Measurements from ENCODE around the gene ASB14.

ASB14 gene

DNA sequence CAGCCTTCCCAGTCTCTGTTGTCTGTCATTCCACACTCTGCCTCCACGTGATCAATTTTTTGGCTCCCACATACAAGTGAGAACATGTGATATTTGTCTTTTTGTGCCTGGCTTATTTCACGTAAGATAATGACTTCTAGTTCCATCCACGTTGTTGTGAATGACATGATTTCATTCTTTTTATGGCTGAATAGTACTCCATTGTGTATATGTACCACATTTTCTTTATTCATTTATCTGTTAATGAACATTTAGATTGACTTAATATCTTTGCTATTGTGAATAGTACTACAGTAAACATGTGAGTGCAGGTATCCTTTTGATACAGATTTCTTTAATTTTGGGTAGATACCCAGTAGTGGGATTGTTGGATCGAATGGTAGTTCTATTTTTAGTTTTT is 31.4 kb downstream of the ASB14 start:
- Histone ChIP-seq H3K27me3 (ENCODE audit: control insufficient read depth in 1 of 2, insufficient read depth in 2 of 2, low read length in 2 of 2) (no peaks in the 10 kb centered on the region), H3K9ac (ENCODE audit: low read length in 2 of 2) (no peak overlapping the region), H3K4me1 (ENCODE audit: control insufficient read depth, insufficient read depth, low read length) (no peaks in the 10 kb centered on the region), H3K9me3 (ENCODE audit: control insufficient read depth in 2 of 2, low read length in 2 of 2) (no peaks in the 10 kb centered on the region), H3K4me3 (ENCODE audit: low read length in 2 of 2) (no peak overlapping the region), H3K27ac (ENCODE audit: low read length) (no peak overlapping the region), H3K36me3 (ENCODE audit: control insufficient read depth in 2 of 2, insufficient read depth in 2 of 2, low read length in 2 of 2) (peaks cover 34 to 42% of the 10 kb centered on the region in 2 donors)

DNA sequence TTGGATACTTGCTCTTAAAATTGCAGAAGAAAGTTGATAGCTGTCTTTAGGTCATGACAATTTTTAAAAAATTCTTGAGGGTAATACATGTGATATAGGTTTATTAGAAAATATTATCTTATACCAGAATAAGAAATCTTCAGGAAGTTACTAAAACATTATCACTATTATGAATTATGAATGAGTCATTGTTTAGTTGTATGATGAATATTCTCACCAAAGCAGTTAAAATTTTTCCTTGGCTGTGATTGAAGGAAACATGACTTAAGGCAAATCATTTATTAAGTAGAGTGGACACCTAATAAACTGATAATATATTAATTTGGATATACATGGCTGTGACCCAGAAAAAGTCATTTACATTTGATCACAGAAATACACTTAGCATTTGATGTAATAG is 34.8 kb downstream of the ASB14 start:
- Histone ChIP-seq H3K4me3 (ENCODE audit: low read length in 2 of 2) (no peak overlapping the region), H3K36me3 (ENCODE audit: control insufficient read depth in 2 of 2, insufficient read depth in 2 of 2, low read length in 2 of 2) (peaks cover 32 to 34% of the 10 kb centered on the region in 2 donors), H3K4me1 (ENCODE audit: control insufficient read depth, insufficient read depth, low read length) (no peaks in the 10 kb centered on the region), H3K27ac (ENCODE audit: low read length) (no peak overlapping the region), H3K9ac (ENCODE audit: low read length in 2 of 2) (no peak overlapping the region), H3K9me3 (ENCODE audit: control insufficient read depth in 2 of 2, low read length in 2 of 2) (no peaks in the 10 kb centered on the region), H3K27me3 (ENCODE audit: control insufficient read depth in 1 of 2, insufficient read depth in 2 of 2, low read length in 2 of 2) (no peaks in the 10 kb centered on the region)

DNA sequence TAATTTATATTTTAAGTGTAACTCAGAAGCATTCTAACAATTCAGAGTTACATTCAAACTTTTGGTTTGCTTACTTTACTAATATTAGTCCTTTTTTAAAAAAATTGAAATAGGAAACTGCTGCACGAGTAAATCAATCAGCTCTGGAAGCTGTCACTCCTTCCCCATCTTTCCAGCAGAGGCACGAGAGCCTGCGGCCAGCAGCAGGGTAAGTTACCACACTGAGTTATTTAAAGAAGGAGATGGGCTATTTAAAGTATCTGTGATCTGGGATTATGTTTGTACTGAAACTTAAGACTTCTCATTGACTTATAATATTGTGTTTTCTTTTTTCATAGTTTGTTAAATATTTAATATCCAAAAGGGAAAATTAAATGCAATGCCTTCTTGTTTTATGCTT is 35.6 kb downstream of the ASB14 start:
- H3K9me3 ChIP-seq (ENCODE audit: control insufficient read depth in 2 of 2, low read length in 2 of 2) = no peaks in the 10 kb centered on the region
- no peak overlapping the region for H3K27ac ChIP-seq (ENCODE audit: low read length)
- H3K4me1 ChIP-seq (ENCODE audit: control insufficient read depth, insufficient read depth, low read length) = no peaks in the 10 kb centered on the region
- no peak overlapping the region for H3K9ac ChIP-seq (ENCODE audit: low read length in 2 of 2)
- H3K36me3 ChIP-seq (ENCODE audit: control insufficient read depth in 2 of 2, insufficient read depth in 2 of 2, low read length in 2 of 2) = peaks cover 32 to 34% of the 10 kb centered on the region in 2 donors
- no peaks in the 10 kb centered on the region for H3K27me3 ChIP-seq (ENCODE audit: control insufficient read depth in 1 of 2, insufficient read depth in 2 of 2, low read length in 2 of 2)
- no peak overlapping the region for H3K4me3 ChIP-seq (ENCODE audit: low read length in 2 of 2)

DNA sequence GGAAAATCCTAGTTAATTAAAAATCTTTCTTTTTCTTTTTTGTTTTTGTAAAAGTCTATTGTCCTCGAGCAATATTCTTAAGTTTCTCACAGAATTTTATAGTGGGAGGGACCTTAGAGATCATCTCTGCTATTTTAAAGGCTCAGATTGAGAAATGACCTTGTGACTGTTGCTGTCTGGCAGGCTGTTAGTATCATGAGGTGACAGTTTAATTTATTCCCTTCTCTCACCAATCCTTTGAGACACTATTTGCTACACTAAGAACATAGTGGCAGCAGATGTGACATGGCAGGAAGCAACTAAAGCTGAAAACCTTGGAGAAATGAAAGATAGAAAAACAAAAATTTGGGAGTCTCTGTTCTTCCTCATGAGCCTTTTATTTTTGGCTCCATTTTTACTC is 40.1 kb downstream of the ASB14 start:
- H3K4me1 ChIP-seq (ENCODE audit: control insufficient read depth, insufficient read depth, low read length) = no peaks in the 10 kb centered on the region
- no peak overlapping the region for H3K27ac ChIP-seq (ENCODE audit: low read length)
- no peaks in the 10 kb centered on the region for H3K9me3 ChIP-seq (ENCODE audit: control insufficient read depth in 2 of 2, low read length in 2 of 2)
- peaks cover 20 to 22% of the 10 kb centered on the region in 2 donors for H3K36me3 ChIP-seq (ENCODE audit: control insufficient read depth in 2 of 2, insufficient read depth in 2 of 2, low read length in 2 of 2)
- no peak overlapping the region for H3K9ac ChIP-seq (ENCODE audit: low read length in 2 of 2)
- H3K27me3 ChIP-seq (ENCODE audit: control insufficient read depth in 1 of 2, insufficient read depth in 2 of 2, low read length in 2 of 2) = no peaks in the 10 kb centered on the region
- no peak overlapping the region for H3K4me3 ChIP-seq (ENCODE audit: low read length in 2 of 2)

DNA sequence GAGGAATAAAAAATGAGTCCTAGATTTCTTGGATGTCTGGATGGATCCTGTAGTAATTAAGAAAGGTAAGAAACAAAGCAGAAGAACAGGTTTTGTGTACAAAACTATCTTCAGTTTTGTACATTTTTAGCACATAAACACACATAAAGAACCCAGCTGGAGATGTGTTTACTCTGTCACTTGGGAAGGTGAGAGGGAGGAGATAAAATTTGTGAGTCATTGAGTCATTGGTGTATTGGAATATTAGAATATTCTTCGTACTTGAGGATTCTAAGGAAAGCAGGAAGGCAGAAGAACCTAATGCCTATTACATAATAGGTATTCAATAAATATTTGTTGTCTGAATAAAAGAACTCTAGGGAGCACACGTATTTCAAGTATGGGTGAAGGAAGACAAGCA is 47.5 kb downstream of the ASB14 start:
- peaks cover 23 to 52% of the 10 kb centered on the region in 2 donors for H3K36me3 ChIP-seq (ENCODE audit: control insufficient read depth in 2 of 2, insufficient read depth in 2 of 2, low read length in 2 of 2)
- H3K4me3 ChIP-seq (ENCODE audit: low read length in 2 of 2) = no peak overlapping the region
- H3K9ac ChIP-seq (ENCODE audit: low read length in 2 of 2) = no peak overlapping the region
- no peaks in the 10 kb centered on the region for H3K9me3 ChIP-seq (ENCODE audit: control insufficient read depth in 2 of 2, low read length in 2 of 2)
- no peaks in the 10 kb centered on the region for H3K27me3 ChIP-seq (ENCODE audit: control insufficient read depth in 1 of 2, insufficient read depth in 2 of 2, low read length in 2 of 2)
- H3K4me1 ChIP-seq (ENCODE audit: control insufficient read depth, insufficient read depth, low read length) = no peaks in the 10 kb centered on the region
- no peak overlapping the region for H3K27ac ChIP-seq (ENCODE audit: low read length)

DNA sequence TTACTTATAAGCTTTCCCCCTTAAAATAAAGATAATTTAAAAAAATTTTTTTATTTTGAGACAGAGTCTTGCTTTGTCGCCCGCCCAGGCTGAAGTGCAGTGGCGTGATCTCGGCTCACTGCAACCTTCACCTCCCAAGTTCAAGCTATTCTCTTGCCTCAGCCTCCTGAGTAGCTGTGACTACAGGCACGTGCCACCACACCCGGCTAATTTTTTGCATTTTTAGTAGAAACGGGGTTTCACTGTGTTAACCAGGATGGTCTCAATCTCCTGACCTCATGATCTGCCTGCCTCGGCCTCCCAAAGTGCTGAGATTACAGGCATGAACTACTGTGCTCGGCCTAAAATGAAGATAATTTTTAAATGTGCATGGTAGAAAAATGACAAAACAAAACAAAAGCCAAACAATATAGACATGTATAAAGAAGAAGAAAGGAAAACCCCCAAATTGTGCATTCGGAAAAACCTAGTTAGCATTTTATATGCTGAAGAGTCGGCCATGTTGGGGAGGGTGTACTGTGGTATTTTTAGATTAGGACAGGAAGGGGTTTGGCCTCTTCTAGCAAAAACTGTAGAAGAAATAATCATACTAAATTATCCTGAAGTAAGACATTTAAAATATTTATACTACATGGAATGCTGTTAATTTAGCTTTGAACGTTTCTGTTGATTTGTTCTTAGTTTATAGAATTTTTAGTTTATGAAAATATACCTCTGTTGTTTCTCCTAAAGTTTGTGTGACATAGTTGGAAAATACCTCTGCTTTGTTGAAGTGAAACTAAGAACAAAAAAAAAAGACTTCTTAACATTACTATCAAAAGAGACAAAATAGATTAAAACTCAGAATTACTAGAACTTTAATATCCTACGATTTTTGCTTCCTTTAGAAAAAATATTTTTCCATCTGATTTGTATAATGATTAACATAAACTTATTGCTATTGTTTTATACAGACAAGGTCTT is 57.6 kb downstream of the ASB14 start:
- H3K9me3 ChIP-seq (ENCODE audit: control insufficient read depth in 2 of 2, low read length in 2 of 2) = no peaks in the 10 kb centered on the region
- no peak overlapping the region for H3K27ac ChIP-seq (ENCODE audit: low read length)
- H3K36me3 ChIP-seq (ENCODE audit: control insufficient read depth in 2 of 2, insufficient read depth in 2 of 2, low read length in 2 of 2) = peaks cover 0 to 12% of the 10 kb centered on the region in 2 donors
- H3K9ac ChIP-seq (ENCODE audit: low read length in 2 of 2) = no peak overlapping the region
- no peaks in the 10 kb centered on the region for H3K4me1 ChIP-seq (ENCODE audit: control insufficient read depth, insufficient read depth, low read length)
- no peak overlapping the region for H3K4me3 ChIP-seq (ENCODE audit: low read length in 2 of 2)
- H3K27me3 ChIP-seq (ENCODE audit: control insufficient read depth in 1 of 2, insufficient read depth in 2 of 2, low read length in 2 of 2) = no peaks in the 10 kb centered on the region

DNA sequence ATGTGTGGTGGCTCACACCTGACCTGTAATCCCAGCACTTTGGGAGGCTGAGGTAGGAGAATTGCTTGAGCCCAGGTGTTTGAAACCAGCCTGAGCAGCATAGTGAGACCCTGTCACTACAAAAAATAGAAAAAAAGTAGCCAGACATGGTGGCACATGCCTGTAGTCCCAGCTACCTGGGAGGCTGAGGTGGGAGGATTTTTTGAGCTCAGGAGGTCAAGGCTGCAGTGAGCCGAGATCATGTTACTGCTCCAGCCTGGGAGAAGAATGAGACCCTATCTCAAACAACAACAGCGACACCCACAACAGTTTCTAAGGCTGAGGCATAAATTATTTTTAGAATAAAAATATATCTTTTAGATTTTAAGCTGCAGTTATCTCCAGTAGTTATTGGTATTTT is 58.7 kb downstream of the ASB14 start:
- no peaks in the 10 kb centered on the region for H3K27me3 ChIP-seq (ENCODE audit: control insufficient read depth in 1 of 2, insufficient read depth in 2 of 2, low read length in 2 of 2)

DNA sequence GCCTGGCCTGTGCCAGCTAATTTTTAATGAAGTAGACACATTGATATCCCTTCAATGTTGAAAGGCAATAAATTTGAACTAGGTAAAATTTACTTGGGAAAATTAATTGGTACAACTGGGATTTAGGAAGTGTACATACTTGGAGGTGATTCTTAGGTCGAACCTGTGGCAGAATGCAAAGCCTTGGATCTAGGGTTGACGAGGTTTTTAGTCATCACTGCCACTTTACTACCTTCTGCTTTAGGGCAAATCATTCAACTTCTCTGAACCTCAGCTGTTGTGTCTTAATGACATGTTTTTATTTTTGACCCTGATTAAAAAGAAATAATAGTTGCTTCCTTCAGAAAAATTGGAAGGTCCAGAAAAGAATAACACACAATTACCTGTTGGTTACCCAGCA is 62.5 kb downstream of the ASB14 start:
- no peaks in the 10 kb centered on the region for H3K36me3 ChIP-seq (ENCODE audit: control insufficient read depth in 2 of 2, insufficient read depth in 2 of 2, low read length in 2 of 2)
- H3K4me3 ChIP-seq (ENCODE audit: low read length in 2 of 2) = no peak overlapping the region
- H3K9me3 ChIP-seq (ENCODE audit: control insufficient read depth in 2 of 2, low read length in 2 of 2) = no peaks in the 10 kb centered on the region
- no peak overlapping the region for H3K27ac ChIP-seq (ENCODE audit: low read length)
- H3K27me3 ChIP-seq (ENCODE audit: control insufficient read depth in 1 of 2, insufficient read depth in 2 of 2, low read length in 2 of 2) = no peaks in the 10 kb centered on the region
- no peak overlapping the region for H3K9ac ChIP-seq (ENCODE audit: low read length in 2 of 2)
- peaks cover 9% of the 10 kb centered on the region for H3K4me1 ChIP-seq (ENCODE audit: control insufficient read depth, insufficient read depth, low read length)

More for the DNA sequence above, 58.7 kb downstream of the ASB14 start:
- peaks cover 0 to 8% of the 10 kb centered on the region in 2 donors for H3K36me3 ChIP-seq (ENCODE audit: control insufficient read depth in 2 of 2, insufficient read depth in 2 of 2, low read length in 2 of 2)
- H3K9ac ChIP-seq (ENCODE audit: low read length in 2 of 2) = no peak overlapping the region
- H3K4me1 ChIP-seq (ENCODE audit: control insufficient read depth, insufficient read depth, low read length) = peaks cover 5% of the 10 kb centered on the region
- no peak overlapping the region for H3K27ac ChIP-seq (ENCODE audit: low read length)
- no peaks in the 10 kb centered on the region for H3K9me3 ChIP-seq (ENCODE audit: control insufficient read depth in 2 of 2, low read length in 2 of 2)
- H3K4me3 ChIP-seq (ENCODE audit: low read length in 2 of 2) = no peak overlapping the region

DNA sequence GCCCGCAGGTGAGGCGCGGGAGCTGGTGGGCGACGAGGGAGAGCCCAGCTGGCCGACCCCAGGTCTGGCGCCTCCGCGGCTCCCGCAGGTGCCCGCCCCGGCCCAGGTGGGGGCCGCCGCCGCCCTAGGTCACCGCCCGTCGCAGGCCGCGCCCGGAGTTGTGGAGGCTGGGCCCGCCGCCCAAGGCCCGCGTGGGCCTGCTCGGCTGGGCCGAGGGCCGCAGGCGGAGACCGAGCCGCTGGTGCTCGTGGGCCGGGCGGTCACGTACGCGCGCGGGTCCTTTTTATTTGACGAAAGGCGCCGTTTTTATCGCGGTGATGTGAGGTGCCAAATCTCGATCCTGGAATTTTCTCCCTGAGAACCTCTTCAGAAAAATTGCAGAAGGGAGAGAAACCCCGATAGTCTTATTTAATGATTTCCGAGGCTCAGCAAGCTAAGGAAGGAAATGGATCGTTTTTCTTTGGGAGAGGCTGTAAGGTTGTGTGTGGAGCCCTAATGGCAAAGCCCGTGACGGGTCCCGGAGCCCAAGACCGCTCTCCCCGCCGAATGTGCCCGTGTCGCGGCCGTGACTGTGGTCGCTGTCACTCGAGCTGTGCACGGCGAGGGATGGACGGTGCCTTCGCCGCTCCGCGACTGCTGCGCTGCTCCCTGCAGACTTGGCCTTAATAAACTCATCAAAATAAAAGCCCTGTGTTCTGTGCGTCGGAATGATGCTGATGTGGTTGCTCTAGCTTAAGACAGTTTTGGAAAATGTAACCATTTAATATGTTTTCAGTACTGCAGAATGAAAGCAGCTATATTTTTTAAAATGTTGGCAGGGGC is 64.3 kb downstream of the ASB14 start:
- H3K36me3 ChIP-seq (ENCODE audit: control insufficient read depth in 2 of 2, insufficient read depth in 2 of 2, low read length in 2 of 2) = no peaks in the 10 kb centered on the region
- H3K4me3 ChIP-seq (ENCODE audit: low read length in 2 of 2) = peak overlapping the region; percentile 89 to 98
- peak overlapping the region; percentile 64 for H3K27ac ChIP-seq (ENCODE audit: low read length)
- no peaks in the 10 kb centered on the region for H3K9me3 ChIP-seq (ENCODE audit: control insufficient read depth in 2 of 2, low read length in 2 of 2)
- H3K9ac ChIP-seq (ENCODE audit: low read length in 2 of 2) = peak overlapping the region; percentile 76 to 91
- no peaks in the 10 kb centered on the region for H3K27me3 ChIP-seq (ENCODE audit: control insufficient read depth in 1 of 2, insufficient read depth in 2 of 2, low read length in 2 of 2)
- peaks cover 9% of the 10 kb centered on the region for H3K4me1 ChIP-seq (ENCODE audit: control insufficient read depth, insufficient read depth, low read length)

DNA sequence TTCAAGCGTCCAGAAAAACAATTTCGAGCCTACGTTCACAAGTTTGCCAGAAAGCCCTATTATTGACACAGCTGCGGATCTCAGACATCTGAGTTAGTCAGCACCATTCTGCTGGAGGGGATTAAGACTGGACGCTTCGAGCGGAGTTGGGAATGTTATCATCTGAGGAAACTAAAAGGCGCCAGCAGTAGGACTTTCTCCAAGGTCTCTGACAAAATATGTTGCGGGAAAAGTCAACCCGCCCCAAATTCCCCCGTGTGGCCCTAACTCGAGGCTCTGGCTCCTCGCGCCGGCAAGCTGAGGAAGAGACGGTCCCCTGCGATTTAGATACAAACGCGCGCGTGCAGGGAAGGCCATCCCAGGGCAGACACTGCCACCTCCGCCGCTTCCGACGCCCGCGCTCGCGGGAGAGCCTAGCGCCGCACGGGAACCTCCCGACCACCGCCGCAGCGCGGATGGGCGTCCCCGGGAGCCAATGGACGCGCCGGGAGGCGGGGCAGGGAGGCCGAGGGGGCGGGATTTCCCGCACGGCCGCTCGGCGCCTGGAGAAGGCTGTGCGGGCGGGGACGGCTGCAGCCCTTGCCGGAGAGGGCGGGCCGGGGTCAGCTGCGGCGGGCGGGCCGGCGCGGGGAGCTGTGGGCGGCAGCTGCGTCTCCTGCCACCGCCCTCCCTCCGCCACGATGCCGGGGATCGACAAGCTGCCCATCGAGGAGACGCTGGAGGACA is 65.1 kb downstream of the ASB14 start, which contains the start of gene APPL1:
TSS of gene APPL1 (plus strand) at position 526 of the 726 bp plus-strand sequence. CDS start at position 681, 155 bp downstream.
- peak within 1 kb of the TSS; percentile 79 for H3K27ac ChIP-seq (ENCODE audit: low read length)
- peak within 1 kb of the TSS; percentile 89 to 98 for H3K4me3 ChIP-seq (ENCODE audit: low read length in 2 of 2)
- peaks cover 9% of the 10 kb centered on the region for H3K4me1 ChIP-seq (ENCODE audit: control insufficient read depth, insufficient read depth, low read length)
- H3K9me3 ChIP-seq (ENCODE audit: control insufficient read depth in 2 of 2, low read length in 2 of 2) = no peaks in the 10 kb centered on the region
- peak within 1 kb of the TSS; percentile 81 to 91 for H3K9ac ChIP-seq (ENCODE audit: low read length in 2 of 2)
- no peaks in the 10 kb centered on the region for H3K36me3 ChIP-seq (ENCODE audit: control insufficient read depth in 2 of 2, insufficient read depth in 2 of 2, low read length in 2 of 2)
- H3K27me3 ChIP-seq (ENCODE audit: control insufficient read depth in 1 of 2, insufficient read depth in 2 of 2, low read length in 2 of 2) = no peaks in the 10 kb centered on the region
